Cardiac ventricle fibroblast (primary cell): Measurements from ENCODE around the gene PPP1R3F. TPM values are rescaled to one million over a fixed set of nuclear protein-coding genes. Genes with fewer than 3 reads are reported as not detected.

Experiments
- total RNA-seq: library from RNA; depleted of rRNA; stranded (reverse); fragments of >200 nt; gene quantifications from 2 replicates; pipeline ENCODE4 v1.2.3, GENCODE V29; 2015

Gene PPP1R3F, protein sequence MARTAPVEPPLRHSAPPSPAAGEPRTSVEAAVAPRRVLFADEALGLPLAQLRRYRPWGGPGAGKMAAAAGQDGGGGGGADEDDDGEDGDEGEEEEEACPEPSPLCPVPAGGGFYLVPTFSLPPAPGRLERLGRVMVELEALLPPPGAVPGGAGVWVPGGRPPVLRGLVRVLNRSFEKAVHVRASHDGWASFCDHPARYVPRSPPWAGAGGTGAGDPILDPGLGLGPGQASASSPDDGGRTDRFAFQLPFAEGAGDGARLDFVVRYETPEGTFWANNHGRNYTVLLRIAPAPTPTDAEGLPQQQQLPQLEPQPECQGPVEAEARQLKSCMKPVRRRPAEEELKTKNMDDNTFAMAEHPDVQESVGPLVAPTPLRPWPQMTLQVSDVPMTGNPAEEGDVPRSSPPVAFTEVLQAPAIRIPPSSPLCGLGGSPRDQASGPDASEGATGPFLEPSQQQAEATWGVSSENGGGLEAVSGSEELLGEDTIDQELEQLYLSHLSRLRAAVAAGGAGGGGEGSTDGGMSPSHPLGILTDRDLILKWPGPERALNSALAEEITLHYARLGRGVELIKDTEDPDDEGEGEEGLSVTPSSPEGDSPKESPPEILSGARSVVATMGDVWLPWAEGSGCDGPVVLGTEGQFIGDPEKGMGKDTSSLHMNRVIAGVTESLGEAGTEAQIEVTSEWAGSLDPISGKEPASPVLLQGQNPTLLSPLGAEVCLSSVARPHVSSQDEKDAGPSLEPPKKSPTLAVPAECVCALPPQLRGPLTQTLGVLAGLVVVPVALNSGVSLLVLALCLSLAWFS
- 4.5 and 7.2 TPM in 2 replicates for total RNA-seq

DNA sequence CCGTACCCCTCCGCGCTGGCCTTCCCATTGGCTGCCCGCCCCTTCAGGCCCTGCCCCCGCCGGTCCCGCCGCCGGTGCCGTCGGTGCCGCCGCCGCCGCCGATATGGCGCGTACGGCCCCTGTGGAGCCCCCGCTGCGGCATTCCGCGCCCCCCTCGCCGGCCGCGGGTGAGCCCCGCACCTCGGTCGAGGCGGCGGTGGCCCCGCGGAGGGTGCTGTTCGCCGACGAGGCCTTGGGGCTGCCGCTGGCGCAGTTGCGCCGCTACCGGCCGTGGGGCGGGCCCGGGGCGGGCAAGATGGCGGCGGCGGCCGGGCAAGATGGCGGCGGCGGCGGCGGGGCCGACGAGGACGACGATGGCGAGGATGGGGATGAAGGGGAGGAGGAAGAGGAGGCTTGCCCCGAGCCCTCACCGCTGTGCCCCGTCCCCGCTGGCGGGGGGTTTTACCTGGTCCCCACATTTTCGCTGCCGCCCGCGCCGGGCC lies at the start of gene PPP1R3F:
Gene PPP1R3F (plus strand): TSS at position 27 of the 482 bp plus-strand sequence. CDS start 77 bp downstream, at position 104.

DNA sequence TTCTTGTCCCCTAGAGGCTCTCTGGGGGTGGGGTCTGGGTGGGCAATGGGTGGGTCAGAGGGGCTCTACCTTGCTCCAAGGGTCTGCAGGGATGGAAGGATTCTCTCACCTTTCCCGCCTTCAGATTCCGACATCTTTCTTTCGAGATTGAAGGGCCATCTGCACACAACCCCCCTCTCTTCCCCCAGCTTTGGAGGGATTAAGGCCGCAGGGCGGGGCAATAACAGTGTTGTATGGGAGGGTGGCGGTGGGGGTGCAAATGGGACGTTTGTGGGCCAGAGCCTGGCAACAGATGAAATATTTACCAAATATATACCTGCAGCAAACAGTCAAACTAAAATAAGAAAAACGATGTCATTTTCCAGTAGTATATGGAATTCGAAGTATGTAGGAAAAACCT lies 36.4 kb upstream of the PPP1R3F start, which contains the start of gene CACNA1F:
Gene CACNA1F (minus strand): TSS at position 165 of the 400 bp plus-strand sequence. CDS start 31 bp downstream, at position 134.

DNA sequence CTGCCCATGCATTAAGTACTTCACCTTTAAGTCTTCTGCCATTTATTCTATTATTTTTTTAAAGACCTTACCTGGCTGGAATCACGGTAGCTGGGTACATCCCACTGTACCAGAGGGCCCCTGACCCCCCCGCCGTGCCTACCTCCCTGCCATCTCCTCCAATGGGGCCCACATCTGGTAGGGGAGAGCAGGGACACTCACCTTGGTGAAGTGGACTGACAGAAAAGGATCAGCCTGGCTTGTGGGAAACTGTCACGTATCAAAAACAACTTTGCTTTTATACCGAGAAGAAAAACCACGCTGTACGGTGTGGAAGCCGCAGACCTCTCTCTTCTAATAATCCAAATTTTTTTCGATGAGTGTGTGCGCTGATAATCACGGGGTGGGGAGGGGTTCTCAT lies 5.1 kb upstream of the PPP1R3F start, which contains the start of gene FOXP3:
Gene FOXP3 (minus strand): TSS at position 251 of the 400 bp plus-strand sequence. CDS start 6,205 bp downstream, outside the sequence.

DNA sequence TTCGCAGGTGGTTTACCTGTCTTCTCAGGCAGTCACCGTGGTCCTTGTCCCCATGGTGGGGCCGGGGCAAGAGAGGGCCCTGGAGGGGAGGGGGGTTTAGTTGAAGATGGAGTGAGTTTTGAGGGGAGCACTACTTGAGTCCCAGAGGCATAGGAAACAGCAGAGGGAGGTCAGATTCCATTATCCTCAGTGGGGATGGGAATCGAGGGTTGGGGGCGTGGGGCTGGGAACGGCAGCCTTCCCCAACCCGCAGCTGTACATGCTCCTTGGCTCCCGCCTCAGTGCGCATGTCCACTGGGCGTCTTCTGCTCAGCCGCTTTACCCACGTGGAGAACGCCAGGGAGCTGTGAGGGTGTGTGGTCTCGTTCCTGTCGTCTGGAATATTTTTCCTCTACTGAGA lies 33.8 kb downstream of the PPP1R3F start, which contains the start of gene GAGE10:
Gene GAGE10 (plus strand): TSS at position 301 of the 400 bp plus-strand sequence. CDS start 1,214 bp downstream, outside the sequence.

DNA sequence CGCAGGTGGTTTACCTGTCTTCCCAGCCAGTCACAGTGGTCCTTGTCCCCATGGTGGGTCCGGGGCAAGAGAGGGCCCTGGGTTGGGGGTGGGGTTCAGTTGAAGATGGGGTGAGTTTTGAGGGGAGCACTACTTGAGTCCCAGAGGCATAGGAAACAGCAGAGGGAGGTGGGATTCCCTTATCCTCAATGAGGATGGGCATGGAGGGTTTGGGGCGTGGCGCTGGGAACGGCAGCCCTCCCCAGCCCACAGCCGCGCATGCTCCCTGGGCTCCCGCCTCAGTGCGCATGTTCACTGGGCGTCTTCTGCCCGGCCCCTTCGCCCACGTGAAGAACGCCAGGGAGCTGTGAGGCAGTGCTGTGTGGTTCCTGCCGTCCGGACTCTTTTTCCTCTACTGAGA lies 52.1 kb downstream of the PPP1R3F start, which contains the start of gene GAGE12J:
Gene GAGE12J (plus strand): TSS at position 301 of the 400 bp plus-strand sequence. CDS start 1,157 bp downstream, outside the sequence.

DNA sequence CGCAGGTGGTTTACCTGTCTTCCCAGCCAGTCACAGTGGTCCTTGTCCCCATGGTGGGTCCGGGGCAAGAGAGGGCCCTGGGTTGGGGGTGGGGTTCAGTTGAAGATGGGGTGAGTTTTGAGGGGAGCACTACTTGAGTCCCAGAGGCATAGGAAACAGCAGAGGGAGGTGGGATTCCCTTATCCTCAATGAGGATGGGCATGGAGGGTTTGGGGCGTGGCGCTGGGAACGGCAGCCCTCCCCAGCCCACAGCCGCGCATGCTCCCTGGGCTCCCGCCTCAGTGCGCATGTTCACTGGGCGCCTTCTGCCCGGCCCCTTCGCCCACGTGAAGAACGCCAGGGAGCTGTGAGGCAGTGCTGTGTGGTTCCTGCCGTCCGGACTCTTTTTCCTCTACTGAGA lies 61.7 kb downstream of the PPP1R3F start, which contains the start of gene GAGE13:
Gene GAGE13 (plus strand): TSS at position 301 of the 400 bp plus-strand sequence. CDS start 1,156 bp downstream, outside the sequence.

Other genes with a start within 250 kb of the PPP1R3F start
- gene TFE3, start 226.4 kb upstream of the PPP1R3F start, total RNA-seq: 73.1 and 84.2 TPM in 2 replicates
- gene CCDC120, start 210.8 kb upstream of the PPP1R3F start, total RNA-seq: 2.0 and 2.5 TPM in 2 replicates
- 34.3 and 36.7 TPM in 2 replicates for gene PRAF2, start 195.8 kb upstream of the PPP1R3F start, total RNA-seq
- 64.5 and 72.1 TPM in 2 replicates for gene WDR45, start 189.9 kb upstream of the PPP1R3F start, total RNA-seq
- gene GPKOW, start 146.1 kb upstream of the PPP1R3F start, total RNA-seq: 16.2 and 17.3 TPM in 2 replicates
- gene MAGIX, start 107.0 kb upstream of the PPP1R3F start, total RNA-seq: 0.19 and 0.54 TPM in 2 replicates
- gene PLP2, start 97.9 kb upstream of the PPP1R3F start, total RNA-seq: 41.1 and 44.0 TPM in 2 replicates
- 11.3 and 17.2 TPM in 2 replicates for gene PRICKLE3, start 83.4 kb upstream of the PPP1R3F start, total RNA-seq
- 0.19 and 0.78 TPM in 2 replicates for gene SYP, start 69.6 kb upstream of the PPP1R3F start, total RNA-seq
- gene CACNA1F, start 36.5 kb upstream of the PPP1R3F start, total RNA-seq: not detected in 2 replicates
- gene CCDC22, start 34.3 kb upstream of the PPP1R3F start, total RNA-seq: 8.8 and 9.9 TPM in 2 replicates
- not detected in 2 replicates for gene FOXP3, start 5.1 kb upstream of the PPP1R3F start, total RNA-seq
- gene GAGE10, start 33.9 kb downstream of the PPP1R3F start, total RNA-seq: not detected in 2 replicates
- not detected in 2 replicates for gene GAGE12J, start 52.2 kb downstream of the PPP1R3F start, total RNA-seq
- gene GAGE13, start 61.8 kb downstream of the PPP1R3F start, total RNA-seq: not detected in 2 replicates